ENCODE data around the gene TBX21. TPM values are rescaled to one million over a fixed set of nuclear protein-coding genes. Genes with fewer than 3 reads are reported as not detected.

The TBX21 gene
- total RNA-seq, 1 experiment from 2014 or later: not detected

- no TSS peak for BruUV-seq (replicated peaks)
- Histone ChIP-seq H3K9ac (ENCODE audit: low read length) (no peak overlapping the region), H3K4me2 (ENCODE audit: low read length) (no peak overlapping the region), H4K20me1 (ENCODE audit: low read length) (no peaks in the 10 kb centered on the region), H3K4me3 (ENCODE audit: low read length) (no peak overlapping the region), H3K36me3 (ENCODE audit: low read depth, low read length) (no peaks in the 10 kb centered on the region), H3F3A (ENCODE audit: low read length, unreplicated experiment) (no peaks in the 10 kb centered on the region), H3K27ac (ENCODE audit: low read length) (no peak overlapping the region), H3K9me3 (ENCODE audit: low read length) (no peaks in the 10 kb centered on the region), H3K9me2 (replicated peaks; ENCODE audit: low read length) (no peaks in the 10 kb centered on the region), H3K27me3 (ENCODE audit: low read length) (no peaks in the 10 kb centered on the region), H2AFZ (ENCODE audit: low read length) (no peak overlapping the region), H3K79me2 (ENCODE audit: low read length) (no peaks in the 10 kb centered on the region), H3K4me1 (ENCODE audit: insufficient read depth, low read length) (no peaks in the 10 kb centered on the region)
- no peak for TF ChIP-seq CTCF (conservative IDR thresholded peaks at IDR 0.05; ENCODE audit: low read depth, low read length)
- TF ChIP-seq EZH2 (IDR thresholded peaks at IDR 0.05; ENCODE audit: low read length, unreplicated experiment): no peak
- POLR2A ChIA-PET (ENCODE audit: unreplicated experiment): no interaction called here
- ATAC-seq: no peak
- no peak for DNase-seq
- intact Hi-C loops (cut with micrococcal nuclease): no loop called here
- CTCF ChIA-PET: no interaction called here
These were observed 5.4 kb upstream of the TBX21 start for GRCh38 chr17:47727704-47728036.

- no peak overlapping the region for H3K9ac ChIP-seq (ENCODE audit: low read length)
- no peaks in the 10 kb centered on the region for H3K4me1 ChIP-seq (ENCODE audit: insufficient read depth, low read length)
- CTCF ChIA-PET: no interaction called here
- H3K4me3 ChIP-seq (ENCODE audit: low read length): no peak overlapping the region
- H2AFZ ChIP-seq (ENCODE audit: low read length): no peak overlapping the region
- no peak for DNase-seq
- intact Hi-C loops (cut with micrococcal nuclease): no loop called here
- H3K36me3 ChIP-seq (ENCODE audit: low read depth, low read length): no peaks in the 10 kb centered on the region
- no peak overlapping the region for H3K27ac ChIP-seq (ENCODE audit: low read length)
- H4K20me1 ChIP-seq (ENCODE audit: low read length): no peaks in the 10 kb centered on the region
- H3K9me3 ChIP-seq (ENCODE audit: low read length): no peaks in the 10 kb centered on the region
- no peak overlapping the region for H3K4me2 ChIP-seq (ENCODE audit: low read length)
- no peak for ATAC-seq
- BruUV-seq (replicated peaks): no TSS peak
- no peaks in the 10 kb centered on the region for H3K27me3 ChIP-seq (ENCODE audit: low read length)
- POLR2A ChIA-PET (ENCODE audit: unreplicated experiment): no interaction called here
- TF ChIP-seq CTCF (conservative IDR thresholded peaks at IDR 0.05; ENCODE audit: low read depth, low read length): no peak
- no peak for TF ChIP-seq EZH2phosphoT487 (IDR thresholded peaks at IDR 0.05; ENCODE audit: borderline replicate concordance, low read length)
- TF ChIP-seq EZH2 (IDR thresholded peaks at IDR 0.05; ENCODE audit: low read length, unreplicated experiment): no peak
- H3K9me2 ChIP-seq (replicated peaks; ENCODE audit: low read length): no peaks in the 10 kb centered on the region
- no peaks in the 10 kb centered on the region for H3K79me2 ChIP-seq (ENCODE audit: low read length)
- no peaks in the 10 kb centered on the region for H3F3A ChIP-seq (ENCODE audit: low read length, unreplicated experiment)
These were observed 4.7 kb upstream of the TBX21 start for GRCh38 chr17:47728214-47728877.

- no peak overlapping the region for H3K4me3 ChIP-seq (ENCODE audit: low read length)
- intact Hi-C loops (cut with micrococcal nuclease): no loop called here
- no peaks in the 10 kb centered on the region for H3K79me2 ChIP-seq (ENCODE audit: low read length)
- H3K27me3 ChIP-seq (ENCODE audit: low read length): no peaks in the 10 kb centered on the region
- TF ChIP-seq EZH2 (IDR thresholded peaks at IDR 0.05; ENCODE audit: low read length, unreplicated experiment): no peak
- no peak for TF ChIP-seq EZH2phosphoT487 (IDR thresholded peaks at IDR 0.05; ENCODE audit: borderline replicate concordance, low read length)
- TF ChIP-seq CTCF (conservative IDR thresholded peaks at IDR 0.05; ENCODE audit: low read depth, low read length): no peak
- H3K9me2 ChIP-seq (replicated peaks; ENCODE audit: low read length): no peaks in the 10 kb centered on the region
- no peaks in the 10 kb centered on the region for H3K36me3 ChIP-seq (ENCODE audit: low read depth, low read length)
- no peak for DNase-seq
- no peak overlapping the region for H3K4me2 ChIP-seq (ENCODE audit: low read length)
- ChIA-PET CTCF (no interaction called here), POLR2A (ENCODE audit: unreplicated experiment) (no interaction called here)
- H4K20me1 ChIP-seq (ENCODE audit: low read length): no peaks in the 10 kb centered on the region
- no peak overlapping the region for H3K9ac ChIP-seq (ENCODE audit: low read length)
- H3K9me3 ChIP-seq (ENCODE audit: low read length): no peaks in the 10 kb centered on the region
- no peak overlapping the region for H3K27ac ChIP-seq (ENCODE audit: low read length)
- H2AFZ ChIP-seq (ENCODE audit: low read length): no peak overlapping the region
- no peak for ATAC-seq
- H3F3A ChIP-seq (ENCODE audit: low read length, unreplicated experiment): no peaks in the 10 kb centered on the region
- no peaks in the 10 kb centered on the region for H3K4me1 ChIP-seq (ENCODE audit: insufficient read depth, low read length)
- BruUV-seq (replicated peaks): no TSS peak
These were observed 3.6 kb upstream of the TBX21 start for GRCh38 chr17:47729476-47729875.
